Measurements from ENCODE around the gene MC2R.

DNA sequence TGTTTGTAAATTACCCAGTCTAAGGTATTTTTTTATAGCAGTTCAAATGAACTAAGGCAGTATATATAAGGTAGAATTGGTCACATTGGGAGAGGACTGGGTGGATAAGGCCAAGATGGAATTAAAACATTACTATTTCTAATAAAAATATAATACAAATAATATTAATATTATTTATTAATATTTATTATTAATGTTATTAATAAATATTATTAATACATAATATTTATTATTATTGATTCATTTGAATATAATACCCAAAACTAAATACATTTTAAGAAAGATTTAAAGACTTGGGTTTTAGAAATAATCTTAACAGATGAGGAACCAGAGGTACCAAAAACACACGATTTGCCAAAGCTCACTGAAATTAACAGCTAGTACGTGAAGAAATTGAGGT, 30.5 kb upstream of the MC2R start:
- TF ChIP-seq GATA3 (IDR thresholded peaks at IDR 0.05; ENCODE audit: low read depth, low read length) = no peak
- TF ChIP-seq GATA2 (IDR thresholded peaks at IDR 0.05; ENCODE audit: low read depth, low read length) = no peak
